ENCODE results near the gene TTBK2. TPM values are rescaled to one million over a fixed set of nuclear protein-coding genes. Genes with fewer than 3 reads are reported as not detected.

TTBK2 gene
- total RNA-seq, 1 donor: 15.2 TPM

- peak; percentile 73 for DNase-seq (ENCODE audit: insufficient read length, low spot score, missing footprints)
- H3K27ac ChIP-seq (ENCODE audit: low read depth, low read length): no peak overlapping the region
- no peaks in the 10 kb centered on the region for H3K9me3 ChIP-seq (ENCODE audit: low read depth, low read length)
- H3K4me1 ChIP-seq (ENCODE audit: insufficient read depth, low read length): no peaks in the 10 kb centered on the region
- no peaks in the 10 kb centered on the region for H3K79me2 ChIP-seq (ENCODE audit: insufficient read depth, low read length)
- H3K4me3 ChIP-seq (ENCODE audit: insufficient read depth, low read length): no peak overlapping the region
- no peaks in the 10 kb centered on the region for H3K27me3 ChIP-seq (ENCODE audit: insufficient read depth, low read length)
- peaks cover 37% of the 10 kb centered on the region for H3K36me3 ChIP-seq (ENCODE audit: insufficient read depth, low read length)
- no peak overlapping the region for H2AFZ ChIP-seq (ENCODE audit: low read length)
- H3K4me2 ChIP-seq (ENCODE audit: insufficient read depth, low read length): no peak overlapping the region
- no peaks in the 10 kb centered on the region for H4K20me1 ChIP-seq (ENCODE audit: insufficient read depth, low read length)
- TF ChIP-seq, protein P1, sequence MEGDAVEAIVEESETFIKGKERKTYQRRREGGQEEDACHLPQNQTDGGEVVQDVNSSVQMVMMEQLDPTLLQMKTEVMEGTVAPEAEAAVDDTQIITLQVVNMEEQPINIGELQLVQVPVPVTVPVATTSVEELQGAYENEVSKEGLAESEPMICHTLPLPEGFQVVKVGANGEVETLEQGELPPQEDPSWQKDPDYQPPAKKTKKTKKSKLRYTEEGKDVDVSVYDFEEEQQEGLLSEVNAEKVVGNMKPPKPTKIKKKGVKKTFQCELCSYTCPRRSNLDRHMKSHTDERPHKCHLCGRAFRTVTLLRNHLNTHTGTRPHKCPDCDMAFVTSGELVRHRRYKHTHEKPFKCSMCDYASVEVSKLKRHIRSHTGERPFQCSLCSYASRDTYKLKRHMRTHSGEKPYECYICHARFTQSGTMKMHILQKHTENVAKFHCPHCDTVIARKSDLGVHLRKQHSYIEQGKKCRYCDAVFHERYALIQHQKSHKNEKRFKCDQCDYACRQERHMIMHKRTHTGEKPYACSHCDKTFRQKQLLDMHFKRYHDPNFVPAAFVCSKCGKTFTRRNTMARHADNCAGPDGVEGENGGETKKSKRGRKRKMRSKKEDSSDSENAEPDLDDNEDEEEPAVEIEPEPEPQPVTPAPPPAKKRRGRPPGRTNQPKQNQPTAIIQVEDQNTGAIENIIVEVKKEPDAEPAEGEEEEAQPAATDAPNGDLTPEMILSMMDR (IDR thresholded peaks at IDR 0.05; ENCODE audit: extremely low read depth, low read depth, low read length): no peak
These were observed 198.7 kb downstream of the TTBK2 start for GRCh38 chr15:42721916-42722315.

DNA sequence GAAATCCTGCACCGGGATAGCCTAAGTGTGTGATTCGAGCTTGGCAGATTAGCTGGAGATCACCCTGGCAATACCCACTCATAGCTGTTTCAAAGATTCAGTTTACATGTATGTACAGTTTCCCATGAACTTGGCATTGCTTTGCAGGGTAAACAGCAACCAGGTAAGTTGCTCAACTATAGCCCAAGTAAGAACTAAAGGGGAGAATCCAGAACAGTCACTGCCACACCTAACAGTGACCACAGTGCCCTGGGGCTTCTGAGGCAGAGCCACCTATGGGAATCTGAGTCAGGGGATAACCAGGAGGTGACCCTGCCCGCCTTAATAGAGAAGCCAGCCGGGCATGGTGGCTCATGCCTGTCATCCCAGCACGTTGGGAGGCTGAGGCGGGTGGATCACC, 199.6 kb downstream of the TTBK2 start:
- no peak overlapping the region for H2AFZ ChIP-seq (ENCODE audit: low read length)
- H3K27me3 ChIP-seq (ENCODE audit: insufficient read depth, low read length): no peaks in the 10 kb centered on the region
- H3K9me3 ChIP-seq (ENCODE audit: low read depth, low read length): no peaks in the 10 kb centered on the region
- TF ChIP-seq, protein P1 (IDR thresholded peaks at IDR 0.05; ENCODE audit: extremely low read depth, low read depth, low read length): no peak
- H3K27ac ChIP-seq (ENCODE audit: low read depth, low read length): no peak overlapping the region
- no peak overlapping the region for H3K4me3 ChIP-seq (ENCODE audit: insufficient read depth, low read length)
- no peaks in the 10 kb centered on the region for H3K79me2 ChIP-seq (ENCODE audit: insufficient read depth, low read length)
- H3K36me3 ChIP-seq (ENCODE audit: insufficient read depth, low read length): peaks cover 29% of the 10 kb centered on the region
- no peak overlapping the region for H3K4me2 ChIP-seq (ENCODE audit: insufficient read depth, low read length)
- DNase-seq (ENCODE audit: insufficient read length, low spot score, missing footprints): peak; percentile 32
- peaks cover 4% of the 10 kb centered on the region for H3K4me1 ChIP-seq (ENCODE audit: insufficient read depth, low read length)
- no peaks in the 10 kb centered on the region for H4K20me1 ChIP-seq (ENCODE audit: insufficient read depth, low read length)

GRCh38 chr15:42720071-42720470, 200.5 kb downstream of the TTBK2 start:
- H3K79me2 ChIP-seq (ENCODE audit: insufficient read depth, low read length): no peaks in the 10 kb centered on the region
- DNase-seq (ENCODE audit: insufficient read length, low spot score, missing footprints): peak; percentile 61
- H3K4me3 ChIP-seq (ENCODE audit: insufficient read depth, low read length): no peak overlapping the region
- no peaks in the 10 kb centered on the region for H3K27me3 ChIP-seq (ENCODE audit: insufficient read depth, low read length)
- H3K36me3 ChIP-seq (ENCODE audit: insufficient read depth, low read length): peaks cover 21% of the 10 kb centered on the region
- H3K9me3 ChIP-seq (ENCODE audit: low read depth, low read length): no peaks in the 10 kb centered on the region
- TF ChIP-seq, protein P1 (IDR thresholded peaks at IDR 0.05; ENCODE audit: extremely low read depth, low read depth, low read length): no peak
- peaks cover 4% of the 10 kb centered on the region for H3K4me1 ChIP-seq (ENCODE audit: insufficient read depth, low read length)
- no peak overlapping the region for H3K27ac ChIP-seq (ENCODE audit: low read depth, low read length)
- no peak overlapping the region for H2AFZ ChIP-seq (ENCODE audit: low read length)
- no peaks in the 10 kb centered on the region for H4K20me1 ChIP-seq (ENCODE audit: insufficient read depth, low read length)
- H3K4me2 ChIP-seq (ENCODE audit: insufficient read depth, low read length): no peak overlapping the region

- Histone ChIP-seq H3K27me3 (ENCODE audit: insufficient read depth, low read length) (no peaks in the 10 kb centered on the region), H3K4me1 (ENCODE audit: insufficient read depth, low read length) (peaks cover 4% of the 10 kb centered on the region), H3K4me3 (ENCODE audit: insufficient read depth, low read length) (no peak overlapping the region), H3K9me3 (ENCODE audit: low read depth, low read length) (no peaks in the 10 kb centered on the region), H3K79me2 (ENCODE audit: insufficient read depth, low read length) (no peaks in the 10 kb centered on the region), H3K27ac (ENCODE audit: low read depth, low read length) (no peak overlapping the region), H3K4me2 (ENCODE audit: insufficient read depth, low read length) (no peak overlapping the region), H4K20me1 (ENCODE audit: insufficient read depth, low read length) (no peaks in the 10 kb centered on the region), H3K36me3 (ENCODE audit: insufficient read depth, low read length) (peaks cover 11% of the 10 kb centered on the region), H2AFZ (ENCODE audit: low read length) (no peak overlapping the region)
- TF ChIP-seq, protein P1 (IDR thresholded peaks at IDR 0.05; ENCODE audit: extremely low read depth, low read depth, low read length): no peak
- no peak for DNase-seq (ENCODE audit: insufficient read length, low spot score, missing footprints)
These were observed 201.5 kb downstream of the TTBK2 start for GRCh38 chr15:42719043-42719442.

Measured in osteoblast (primary cell).